ENCODE data around the gene GRAP. TPM values are rescaled to one million over a fixed set of nuclear protein-coding genes. Genes with fewer than 3 reads are reported as not detected.
"Not testable (repeated sequence)": the region's sequence is repeated elsewhere in the genome, so short reads cannot be mapped to it uniquely, and the experiment has no call there.

GRAP gene
- total RNA-seq, 2 experiments from 2014 or later: 8.1 to 9.1 TPM

DNA sequence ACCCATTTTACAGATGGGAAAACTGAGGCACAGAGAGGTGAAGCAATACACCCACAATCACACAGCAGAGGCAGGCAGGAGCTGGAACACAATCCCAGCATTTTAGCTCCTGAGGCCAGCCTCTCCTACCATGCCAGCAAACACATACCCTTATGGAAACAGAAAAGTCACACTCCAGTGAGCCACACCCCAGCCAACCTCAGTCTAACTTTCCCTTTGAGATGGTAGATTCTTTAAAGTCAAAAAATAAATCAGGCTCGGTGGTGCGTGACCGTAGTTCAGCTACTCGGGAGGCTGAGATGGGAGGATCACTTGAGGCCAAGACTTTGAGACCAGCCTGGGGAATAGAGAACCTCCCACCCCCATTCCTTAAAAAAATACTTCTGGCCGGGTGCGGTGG is 10.6 kb downstream of the GRAP start:
- intact Hi-C loops (cut with micrococcal nuclease); H3K27me3 Mint-ChIP-seq (ENCODE audit: low read depth); DNase-seq; H3K27ac Mint-ChIP-seq; H3K36me3 Mint-ChIP-seq (ENCODE audit: low read depth); H3K4me3 Mint-ChIP-seq; H3K4me1 Mint-ChIP-seq (ENCODE audit: low read depth); CTCF ChIA-PET; H3K9me3 Mint-ChIP-seq: not testable (repeated sequence)

DNA sequence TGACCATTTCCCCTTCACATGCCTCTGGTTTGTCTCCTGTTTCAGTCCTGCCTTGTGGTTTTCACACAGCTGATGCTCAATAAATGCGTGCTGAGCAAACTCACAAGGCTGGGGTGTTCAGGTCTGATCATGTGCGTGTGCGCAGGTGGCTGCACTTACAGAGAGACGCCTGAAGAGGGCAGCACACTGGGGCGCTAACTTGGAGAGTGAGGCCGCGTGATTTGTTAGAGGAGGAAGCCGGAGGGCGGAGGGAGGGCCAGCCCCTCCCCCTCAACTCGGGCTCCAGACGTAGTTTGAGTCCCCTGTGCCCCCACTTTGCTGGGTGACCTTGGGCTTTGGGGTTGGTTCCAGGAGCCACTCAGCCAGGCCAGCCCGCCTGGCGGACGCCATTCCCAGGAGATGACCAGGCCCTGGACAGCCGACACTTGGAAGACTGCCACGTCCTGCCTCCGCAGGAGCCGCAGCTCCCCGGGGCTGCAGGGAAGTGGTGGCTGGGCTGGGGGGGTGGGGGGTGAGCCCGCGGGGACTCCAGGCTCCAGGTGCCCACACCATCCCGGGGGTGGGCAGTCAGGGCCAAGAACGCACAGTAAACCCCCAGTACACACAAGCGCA is 14.3 kb downstream of the GRAP start:
- CTCF ChIA-PET; H3K4me1 Mint-ChIP-seq (ENCODE audit: low read depth); intact Hi-C loops (cut with micrococcal nuclease); DNase-seq; H3K9me3 Mint-ChIP-seq; H3K27ac Mint-ChIP-seq; H3K27me3 Mint-ChIP-seq (ENCODE audit: low read depth); H3K36me3 Mint-ChIP-seq (ENCODE audit: low read depth); H3K4me3 Mint-ChIP-seq: not testable (repeated sequence)

DNA sequence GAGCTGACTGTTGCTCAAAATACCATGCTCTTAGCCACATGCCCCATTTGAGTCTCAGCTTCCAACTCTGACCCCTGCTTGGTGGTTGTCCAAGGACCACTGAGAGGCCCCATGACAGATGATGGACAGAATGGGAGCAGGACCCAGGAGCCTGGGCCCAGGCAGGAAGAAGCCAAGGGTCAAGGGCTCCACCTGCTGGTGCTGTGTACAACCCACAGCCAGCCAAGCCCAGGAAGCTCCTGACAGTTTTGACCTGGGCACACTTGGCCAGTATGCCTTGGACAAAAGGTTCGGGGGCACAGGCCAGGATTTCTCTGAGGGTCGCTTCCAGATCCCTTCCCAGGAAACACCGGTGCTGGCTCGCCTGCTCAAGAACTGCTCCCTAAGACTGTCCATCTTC is 15.0 kb downstream of the GRAP start:
- H3K9me3 Mint-ChIP-seq; H3K27me3 Mint-ChIP-seq (ENCODE audit: low read depth); H3K36me3 Mint-ChIP-seq (ENCODE audit: low read depth); H3K4me1 Mint-ChIP-seq (ENCODE audit: low read depth); H3K27ac Mint-ChIP-seq; CTCF ChIA-PET; intact Hi-C loops (cut with micrococcal nuclease); H3K4me3 Mint-ChIP-seq: not testable (repeated sequence)
- DNase-seq: peak; percentile 70

DNA sequence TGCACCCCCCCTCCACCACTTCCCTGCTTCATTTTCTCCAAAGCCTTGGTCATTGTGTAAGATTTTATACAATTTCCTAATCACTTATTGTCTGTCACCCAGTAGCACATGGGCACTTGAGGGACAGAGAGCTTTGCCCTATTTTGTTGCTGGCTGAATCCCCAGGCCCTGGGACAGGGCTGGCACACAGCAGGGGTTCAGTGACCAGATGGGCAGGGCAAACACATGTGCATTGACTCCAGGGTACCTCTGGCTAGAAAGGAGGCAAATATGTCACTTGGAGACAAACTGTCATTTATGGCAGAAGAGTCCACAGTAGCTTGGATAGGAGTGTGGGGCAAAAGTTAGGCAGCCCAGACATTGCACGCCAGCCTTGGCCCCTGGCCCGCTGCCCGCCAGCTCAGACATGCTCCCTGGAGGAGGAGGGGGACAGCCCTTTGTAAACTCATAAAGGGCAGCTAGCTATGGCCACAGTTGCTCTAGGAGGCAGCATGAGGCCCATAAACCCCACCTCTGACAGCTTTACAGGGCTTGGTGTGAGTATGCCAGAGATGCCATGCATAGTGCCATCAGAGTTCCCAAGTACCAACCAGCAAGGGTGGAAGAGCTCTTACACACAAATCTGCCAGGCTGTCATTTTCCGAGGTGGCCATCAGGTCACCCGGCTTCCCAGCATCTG is 15.8 kb downstream of the GRAP start:
- CTCF ChIA-PET; H3K27me3 Mint-ChIP-seq (ENCODE audit: low read depth); H3K9me3 Mint-ChIP-seq; DNase-seq; H3K27ac Mint-ChIP-seq; H3K4me3 Mint-ChIP-seq; intact Hi-C loops (cut with micrococcal nuclease); H3K36me3 Mint-ChIP-seq (ENCODE audit: low read depth); H3K4me1 Mint-ChIP-seq (ENCODE audit: low read depth): not testable (repeated sequence)

DNA sequence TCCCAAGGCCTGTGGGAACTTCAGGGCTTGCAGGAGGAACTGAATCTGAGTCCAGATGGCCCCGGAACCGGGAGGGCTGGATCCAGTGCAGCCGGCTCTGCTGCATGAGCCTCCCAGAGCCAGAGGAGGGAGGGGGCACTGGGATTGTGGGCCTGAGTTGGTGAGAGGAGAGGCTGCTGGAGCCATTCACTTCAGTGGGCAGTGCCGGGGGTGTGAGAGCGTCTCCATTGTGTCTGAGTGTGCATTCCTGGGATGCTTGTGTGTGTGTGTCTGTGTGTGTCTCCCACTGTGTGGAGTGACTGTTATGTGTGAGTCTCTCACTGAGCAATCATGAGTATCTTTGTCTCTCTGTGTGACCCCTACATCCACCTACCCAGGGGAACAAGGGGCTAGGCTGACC is 17.0 kb downstream of the GRAP start:
- H3K4me1 Mint-ChIP-seq (ENCODE audit: low read depth); intact Hi-C loops (cut with micrococcal nuclease); CTCF ChIA-PET; H3K4me3 Mint-ChIP-seq; H3K9me3 Mint-ChIP-seq; DNase-seq; H3K27me3 Mint-ChIP-seq (ENCODE audit: low read depth); H3K27ac Mint-ChIP-seq; H3K36me3 Mint-ChIP-seq (ENCODE audit: low read depth): not testable (repeated sequence)

DNA sequence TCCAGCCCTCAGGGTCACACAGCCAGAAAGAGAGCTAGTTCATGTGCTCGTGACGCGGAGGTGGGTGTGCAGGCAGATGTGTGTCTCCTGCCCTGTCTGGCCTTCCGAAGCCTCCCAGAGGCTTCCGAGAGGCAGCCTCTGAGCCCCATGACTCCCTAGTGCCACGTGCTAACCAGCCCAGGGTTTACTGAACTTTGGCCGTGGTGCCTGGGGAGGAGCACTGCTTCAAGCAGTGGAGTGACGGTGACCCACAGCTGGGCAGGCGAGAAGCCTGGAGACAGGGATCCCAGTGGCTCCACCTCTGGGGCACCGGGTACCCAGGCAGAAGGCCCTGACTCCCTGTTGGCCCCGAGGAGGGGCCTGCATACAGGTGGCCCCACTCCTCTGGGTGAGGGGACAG is 18.1 kb downstream of the GRAP start:
- H3K9me3 Mint-ChIP-seq; H3K4me3 Mint-ChIP-seq; DNase-seq; H3K27ac Mint-ChIP-seq; H3K36me3 Mint-ChIP-seq (ENCODE audit: low read depth); H3K27me3 Mint-ChIP-seq (ENCODE audit: low read depth); intact Hi-C loops (cut with micrococcal nuclease); CTCF ChIA-PET: not testable (repeated sequence)
- peaks cover 13% of the 10 kb centered on the region for H3K4me1 Mint-ChIP-seq (ENCODE audit: low read depth)

DNA sequence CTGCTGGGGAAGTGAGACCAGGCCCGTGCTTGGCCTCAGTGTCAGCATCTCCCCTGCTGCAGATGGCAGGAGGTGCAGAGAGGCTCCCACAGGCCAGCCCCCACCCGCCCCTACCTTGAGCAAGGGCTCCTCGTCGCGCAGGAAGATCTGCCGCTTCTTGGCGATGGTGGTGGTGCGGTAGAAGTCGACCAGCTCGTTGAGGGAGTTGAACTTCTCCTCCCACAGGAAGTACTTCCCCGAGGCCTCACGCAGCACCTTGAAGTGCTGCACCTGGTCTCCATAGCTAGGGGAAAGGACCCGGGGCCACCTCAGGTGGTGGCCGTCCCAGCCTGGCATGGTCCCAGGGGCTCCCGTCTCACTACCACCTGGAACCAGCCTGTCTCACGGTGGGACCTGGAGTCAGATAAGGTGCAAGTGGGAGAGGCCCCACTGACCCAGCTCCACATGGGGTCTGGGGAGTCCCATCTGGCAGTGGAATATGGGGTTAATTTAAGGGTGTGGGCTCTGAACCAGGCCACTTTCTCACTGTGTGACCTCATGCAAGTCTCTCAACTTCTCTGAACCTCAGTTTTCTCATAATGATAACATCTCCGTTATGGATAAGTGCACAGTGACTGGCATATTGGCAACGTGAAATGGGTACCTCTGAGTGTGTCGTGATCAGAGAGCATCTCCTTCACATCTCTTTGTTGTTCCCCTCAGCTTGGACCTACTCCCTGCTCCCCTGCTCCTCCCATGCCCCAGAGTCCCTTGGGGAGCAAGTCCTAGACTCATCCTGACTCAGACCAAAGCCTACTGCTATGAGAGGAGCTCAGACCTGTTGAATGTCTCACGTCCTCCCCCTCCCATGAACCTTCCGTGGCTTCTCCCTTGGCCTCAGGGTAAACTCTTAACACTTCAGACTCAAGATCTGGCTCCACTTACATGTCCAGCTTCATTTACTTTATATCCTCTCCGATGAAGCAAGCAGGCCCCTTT is 22.4 kb downstream of the GRAP start:
- H3K36me3 Mint-ChIP-seq (ENCODE audit: low read depth): peaks cover 10% of the 10 kb centered on the region
- H3K4me3 Mint-ChIP-seq: peak overlapping the region; percentile 2
- intact Hi-C loops (cut with micrococcal nuclease): no loop called here
- no peaks in the 10 kb centered on the region for H3K27me3 Mint-ChIP-seq (ENCODE audit: low read depth)
- no peaks in the 10 kb centered on the region for H3K9me3 Mint-ChIP-seq
- CTCF ChIA-PET: interaction anchor here (0.7 to 6.7 kb wide), 3 partner anchors 65 to 207 kb away, joined by 3 to 32 read pairs (median 3); no protein-coding TSS in a partner anchor
- H3K4me1 Mint-ChIP-seq (ENCODE audit: low read depth): peaks cover 13% of the 10 kb centered on the region
- peak; percentile 53 for DNase-seq
- H3K27ac Mint-ChIP-seq: peak overlapping the region; percentile 77

DNA sequence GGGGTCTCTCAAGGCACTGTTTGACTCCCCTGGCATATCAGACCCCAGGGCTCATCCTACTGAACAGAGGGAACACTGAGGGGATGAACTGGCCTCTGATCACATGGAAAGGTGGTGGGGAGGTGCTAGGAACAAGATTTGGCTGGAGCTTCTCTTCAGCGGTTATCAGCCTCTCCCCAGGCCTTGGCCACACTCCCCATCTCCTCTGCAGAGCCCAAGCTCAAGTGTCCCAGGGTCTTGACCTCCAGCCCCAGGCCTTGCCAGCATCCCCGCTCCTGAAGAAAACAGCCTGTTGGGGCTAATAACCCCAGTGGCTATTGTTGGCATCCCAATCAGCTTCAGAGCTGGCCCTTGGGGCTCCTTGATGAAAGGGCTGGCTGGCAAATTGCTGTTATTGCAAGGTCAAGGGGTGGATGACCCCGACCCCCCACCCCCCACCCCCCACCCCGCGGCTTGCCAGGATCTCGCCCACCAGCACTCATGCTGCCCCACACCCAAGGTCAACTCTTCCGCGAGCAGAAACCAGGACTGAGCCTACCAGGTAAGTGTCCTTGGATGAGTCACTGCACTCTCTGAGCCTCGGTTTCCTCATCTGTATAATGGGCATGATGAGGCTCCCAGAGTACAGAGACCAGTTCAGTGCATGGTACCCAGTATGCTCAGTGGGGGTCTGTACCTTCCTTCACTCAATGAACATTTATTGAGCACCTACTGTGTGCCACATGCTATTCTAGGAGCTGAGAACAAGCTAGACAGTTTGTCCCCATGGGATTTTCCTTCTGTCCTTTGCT is 23.4 kb downstream of the GRAP start:
- DNase-seq: no peak
- no peaks in the 10 kb centered on the region for H3K9me3 Mint-ChIP-seq
- peaks cover 17% of the 10 kb centered on the region for H3K4me1 Mint-ChIP-seq (ENCODE audit: low read depth)
- no peak overlapping the region for H3K4me3 Mint-ChIP-seq
- peak overlapping the region; percentile 77 for H3K27ac Mint-ChIP-seq
- H3K27me3 Mint-ChIP-seq (ENCODE audit: low read depth): no peaks in the 10 kb centered on the region
- H3K36me3 Mint-ChIP-seq (ENCODE audit: low read depth): peaks cover 10% of the 10 kb centered on the region
- intact Hi-C loops (cut with micrococcal nuclease): no loop called here
- CTCF ChIA-PET: interaction anchor here (0.7 to 6.7 kb wide), 2 partner anchors 19 to 64 kb away, joined by 4 to 32 read pairs; partner anchors contain the start of gene FAM83G

DNA sequence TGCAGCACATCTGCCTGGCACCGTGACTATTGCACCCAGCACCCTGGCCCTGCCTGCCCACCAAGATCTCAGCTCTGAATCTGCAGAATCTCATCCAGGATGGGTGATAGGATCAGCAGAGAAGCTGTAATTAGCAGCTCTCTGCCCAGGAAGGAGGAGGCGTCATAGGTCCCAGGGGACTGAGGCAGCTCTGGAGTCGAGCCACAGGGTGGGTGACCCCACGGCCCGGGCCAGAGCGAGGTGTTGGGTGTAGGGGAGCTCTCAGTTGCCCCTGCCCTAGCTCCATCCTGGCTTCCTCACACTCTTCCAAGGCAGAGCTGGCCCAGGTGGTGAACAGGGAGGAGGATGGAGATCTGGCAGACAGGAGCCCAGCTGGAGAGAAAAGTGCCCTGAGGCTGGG is 24.0 kb downstream of the GRAP start:
- H3K4me1 Mint-ChIP-seq (ENCODE audit: low read depth): peaks cover 17% of the 10 kb centered on the region
- peaks cover 10% of the 10 kb centered on the region for H3K36me3 Mint-ChIP-seq (ENCODE audit: low read depth)
- H3K4me3 Mint-ChIP-seq: no peak overlapping the region
- intact Hi-C loops (cut with micrococcal nuclease): no loop called here
- H3K27me3 Mint-ChIP-seq (ENCODE audit: low read depth): no peaks in the 10 kb centered on the region
- CTCF ChIA-PET: interaction anchor here (0.7 to 6.7 kb wide), 2 partner anchors 18 to 63 kb away, joined by 4 to 32 read pairs; partner anchors contain the start of gene FAM83G
- H3K9me3 Mint-ChIP-seq: no peaks in the 10 kb centered on the region
- DNase-seq: no peak
- no peak overlapping the region for H3K27ac Mint-ChIP-seq

DNA sequence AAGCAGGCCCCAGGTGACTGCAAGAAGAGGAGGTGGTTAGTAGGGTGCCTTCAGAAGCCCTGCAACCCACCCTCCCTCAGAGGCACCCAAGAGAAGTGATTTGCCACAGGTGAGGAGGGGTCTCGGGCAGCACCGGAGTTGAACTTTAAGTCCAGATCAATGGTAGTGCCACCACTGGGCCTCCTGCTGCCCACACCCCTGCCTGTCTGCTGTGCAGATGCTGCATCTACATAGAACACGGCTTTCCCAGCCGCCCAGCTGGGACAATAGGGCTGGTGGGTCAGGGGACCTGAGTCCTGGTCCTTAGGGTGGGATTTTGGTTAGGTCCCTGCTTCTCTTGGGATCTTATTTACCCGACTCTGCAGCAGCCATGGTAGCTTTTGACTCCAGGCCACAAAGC is 24.6 kb downstream of the GRAP start:
- H3K4me3 Mint-ChIP-seq: no peak overlapping the region
- H3K9me3 Mint-ChIP-seq: no peaks in the 10 kb centered on the region
- no peaks in the 10 kb centered on the region for H3K27me3 Mint-ChIP-seq (ENCODE audit: low read depth)
- H3K4me1 Mint-ChIP-seq (ENCODE audit: low read depth): peaks cover 18% of the 10 kb centered on the region
- DNase-seq: no peak
- H3K36me3 Mint-ChIP-seq (ENCODE audit: low read depth): peaks cover 10% of the 10 kb centered on the region
- CTCF ChIA-PET: interaction anchor here (6.7 kb wide), 1 partner anchor 62 kb away, joined by 32 read pairs; no protein-coding TSS in a partner anchor
- no peak overlapping the region for H3K27ac Mint-ChIP-seq
- intact Hi-C loops (cut with micrococcal nuclease): no loop called here

DNA sequence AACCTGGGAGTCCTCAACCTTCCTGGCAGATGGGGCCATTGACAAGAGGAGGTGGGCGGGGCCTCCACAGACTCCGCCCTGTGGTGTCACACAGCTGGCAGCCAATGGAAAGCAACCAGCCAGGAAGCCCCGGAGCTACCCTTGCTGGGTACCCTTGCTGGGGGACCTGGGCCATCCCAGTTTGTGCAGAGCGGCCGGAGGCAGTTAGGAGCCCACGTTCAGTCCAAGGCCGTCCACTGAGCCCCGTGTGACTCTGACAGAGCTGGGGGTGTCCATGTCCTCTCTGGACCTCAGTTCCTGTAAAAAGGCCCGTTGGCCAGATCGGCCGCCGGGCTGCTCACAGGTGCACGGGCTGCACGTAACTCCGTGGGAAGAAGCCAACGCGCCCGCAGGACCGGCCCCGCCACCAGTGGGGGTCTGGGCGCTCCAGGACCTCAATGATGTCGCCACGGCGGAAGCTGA is 25.1 kb downstream of the GRAP start:
- H3K4me3 Mint-ChIP-seq: no peak overlapping the region
- peak; percentile 50 for DNase-seq
- H3K9me3 Mint-ChIP-seq: no peaks in the 10 kb centered on the region
- CTCF ChIA-PET: interaction anchor here (6.7 kb wide), 1 partner anchor 62 kb away, joined by 32 read pairs; no protein-coding TSS in a partner anchor
- peaks cover 23% of the 10 kb centered on the region for H3K4me1 Mint-ChIP-seq (ENCODE audit: low read depth)
- intact Hi-C loops (cut with micrococcal nuclease): no loop called here
- peaks cover 10% of the 10 kb centered on the region for H3K36me3 Mint-ChIP-seq (ENCODE audit: low read depth)
- H3K27ac Mint-ChIP-seq: no peak overlapping the region
- no peaks in the 10 kb centered on the region for H3K27me3 Mint-ChIP-seq (ENCODE audit: low read depth)
